ENCODE data around the gene HEPHL1. TPM values are rescaled to one million over a fixed set of nuclear protein-coding genes. Genes with fewer than 3 reads are reported as not detected.
"Not testable (repeated sequence)": the region's sequence is repeated elsewhere in the genome, so short reads cannot be mapped to it uniquely, and the experiment has no call there.

Gene HEPHL1
- not detected for total RNA-seq
- long read RNA-seq, result 0 reads

- Histone ChIP-seq H3K4me3 (no peak within 1 kb of the TSS), H3K27ac (replicated peaks) (peak within 1 kb of the TSS; percentile 41), H3K9me3 (replicated peaks) (peaks cover 8% of the 10 kb centered on the region), H3K27me3 (ENCODE audit: low read depth) (no peaks in the 10 kb centered on the region), H3K4me1 (no peaks in the 10 kb centered on the region), H3K36me3 (no peaks in the 10 kb centered on the region)
- no peak for TF ChIP-seq CTCF (IDR thresholded peaks at IDR 0.05; ENCODE audit: borderline replicate concordance)
- DNase-seq, result no peak
- intact Hi-C loops (cut with micrococcal nuclease), result no loop called here
Observed at GRCh38 chr11:94020777-94021481, at the start of gene HEPHL1. Gene HEPHL1, plus strand, starts transcription at chr11:94021354. Its CDS starts 15 bp downstream, at chr11:94021369.

- DNase-seq, result no peak
- no peak for TF ChIP-seq CTCF (IDR thresholded peaks at IDR 0.05; ENCODE audit: borderline replicate concordance)
- H3K27me3 ChIP-seq (ENCODE audit: low read depth), result no peaks in the 10 kb centered on the region
- no peaks in the 10 kb centered on the region for H3K4me1 ChIP-seq
- H3K9me3 ChIP-seq (replicated peaks), result peaks cover 24% of the 10 kb centered on the region
- no peak overlapping the region for H3K4me3 ChIP-seq
- no peaks in the 10 kb centered on the region for H3K36me3 ChIP-seq
- H3K27ac ChIP-seq (replicated peaks), result no peak overlapping the region
- intact Hi-C loops (cut with micrococcal nuclease), result no loop called here
Observed at GRCh38 chr11:93972790-93973189, 48.4 kb upstream of the HEPHL1 start.

- H3K4me1 ChIP-seq; H3K4me3 ChIP-seq; DNase-seq; H3K36me3 ChIP-seq; H3K27me3 ChIP-seq (ENCODE audit: low read depth); intact Hi-C loops (cut with micrococcal nuclease); H3K27ac ChIP-seq (replicated peaks): not testable (repeated sequence)
- peaks cover 24% of the 10 kb centered on the region for H3K9me3 ChIP-seq (replicated peaks)
Observed at GRCh38 chr11:93973322-93974051, 47.7 kb upstream of the HEPHL1 start.

GRCh38 chr11:93974759-93975158 lies 46.4 kb upstream of the HEPHL1 start:
- no peaks in the 10 kb centered on the region for H3K36me3 ChIP-seq
- TF ChIP-seq CTCF (IDR thresholded peaks at IDR 0.05; ENCODE audit: borderline replicate concordance), result no peak
- DNase-seq, result no peak
- H3K4me1 ChIP-seq, result no peaks in the 10 kb centered on the region
- H3K9me3 ChIP-seq (replicated peaks), result peaks cover 34% of the 10 kb centered on the region
- no peak overlapping the region for H3K27ac ChIP-seq (replicated peaks)
- intact Hi-C loops (cut with micrococcal nuclease), result no loop called here
- H3K4me3 ChIP-seq, result no peak overlapping the region
- H3K27me3 ChIP-seq (ENCODE audit: low read depth), result no peaks in the 10 kb centered on the region

- H3K36me3 ChIP-seq; H3K4me1 ChIP-seq; H3K4me3 ChIP-seq; H3K27ac ChIP-seq (replicated peaks); intact Hi-C loops (cut with micrococcal nuclease); DNase-seq; H3K27me3 ChIP-seq (ENCODE audit: low read depth): not testable (repeated sequence)
- H3K9me3 ChIP-seq (replicated peaks), result peaks cover 35% of the 10 kb centered on the region
Observed at GRCh38 chr11:93976577-93977254, 44.4 kb upstream of the HEPHL1 start.

GRCh38 chr11:93983542-93984195 lies 37.5 kb upstream of the HEPHL1 start:
- DNase-seq, result no peak
- no peak for TF ChIP-seq CTCF (IDR thresholded peaks at IDR 0.05; ENCODE audit: borderline replicate concordance)
- no peak overlapping the region for H3K4me3 ChIP-seq
- no peak overlapping the region for H3K27ac ChIP-seq (replicated peaks)
- H3K4me1 ChIP-seq, result no peaks in the 10 kb centered on the region
- intact Hi-C loops (cut with micrococcal nuclease), result no loop called here
- H3K27me3 ChIP-seq (ENCODE audit: low read depth), result no peaks in the 10 kb centered on the region
- H3K9me3 ChIP-seq (replicated peaks), result peaks cover 11% of the 10 kb centered on the region
- no peaks in the 10 kb centered on the region for H3K36me3 ChIP-seq
